DLD1 (cell line): ENCODE results near the gene TBC1D10A.

Experiments
- in situ Hi-C: cut with HindIII; loops from 2 replicates; pipeline ENCODE4 v1.10.0; 2017; ENCODE audit warnings: low sequenced_read_pairs

TBC1D10A gene

GRCh38 chr22:30287648-30288418, 38.9 kb downstream of the TBC1D10A start:
- in situ Hi-C loops = loop anchor here (10.0 kb wide), 1 partner anchor 97 kb away; the partner anchor contains the start of gene RNF215

DNA sequence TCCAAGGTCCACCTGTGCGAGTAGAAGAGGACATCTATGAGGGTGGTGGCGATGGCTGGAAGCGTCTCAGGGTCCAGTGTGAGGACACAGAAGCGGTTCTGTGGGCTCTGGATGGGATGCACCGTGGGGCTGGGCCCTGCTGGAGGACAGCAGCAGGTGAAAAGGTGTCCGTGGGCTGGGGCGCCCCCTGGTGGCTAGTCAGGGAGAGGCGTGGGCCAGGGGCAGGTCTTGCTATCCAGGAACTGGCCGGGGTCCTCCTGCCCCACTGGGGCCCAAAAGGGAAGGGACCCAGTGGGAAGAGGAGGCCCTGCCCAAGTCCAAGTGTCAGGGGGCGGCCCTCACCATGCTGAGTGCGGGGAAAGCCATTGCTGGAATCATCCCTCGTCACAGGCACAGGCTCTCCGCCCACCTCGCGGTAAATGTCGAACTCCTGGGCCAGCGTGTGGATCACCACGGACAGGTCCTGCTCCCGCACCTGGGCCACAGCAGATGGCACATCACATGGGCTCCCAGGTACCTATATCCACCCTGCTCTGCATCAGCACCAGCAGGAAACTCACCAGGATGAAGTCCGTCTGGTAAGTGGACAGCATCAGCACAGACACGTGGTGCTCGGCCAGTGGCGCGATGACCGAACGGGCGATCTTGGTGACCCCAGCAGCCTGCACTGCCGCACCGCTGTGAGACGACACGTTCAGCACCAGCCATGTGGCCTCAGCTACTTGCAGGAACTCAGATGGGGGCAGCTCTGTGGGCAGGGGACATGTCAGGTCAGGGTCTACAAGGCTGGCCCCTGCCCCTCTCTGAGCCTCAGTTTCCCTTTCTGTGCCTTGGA, 39.7 kb downstream of the TBC1D10A start:
- in situ Hi-C loops = loop anchor here (10.0 kb wide), 1 partner anchor 98 kb away; the partner anchor contains the start of gene RNF215

DNA sequence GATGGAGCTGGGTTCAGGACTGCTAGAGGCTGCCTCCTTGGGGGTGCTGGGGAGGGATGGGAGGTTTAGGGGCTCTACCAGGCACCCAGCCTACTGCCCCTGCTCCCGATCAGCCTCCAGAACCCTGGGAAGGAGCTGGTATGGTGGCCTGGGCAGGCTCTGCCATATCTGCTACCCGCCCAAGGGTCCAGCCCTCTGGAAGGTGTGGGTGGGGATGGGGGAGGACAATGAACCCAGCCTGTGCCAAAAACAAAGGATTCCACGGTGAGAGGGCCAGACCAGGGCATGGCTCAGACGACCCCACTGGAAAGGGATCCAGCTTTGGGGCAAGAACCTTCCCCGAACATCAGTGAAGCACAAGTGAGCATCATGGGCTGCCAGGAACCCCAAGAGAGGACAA, 40.4 kb downstream of the TBC1D10A start:
- in situ Hi-C loops = loop anchor here (10.0 kb wide), 1 partner anchor 98 kb away; the partner anchor contains the start of gene RNF215

- in situ Hi-C loops = loop anchor here (10.0 kb wide), 1 partner anchor 99 kb away; the partner anchor contains the start of gene RNF215
These were observed 40.9 kb downstream of the TBC1D10A start for GRCh38 chr22:30285846-30286200.

- in situ Hi-C loops = loop anchor here (10.0 kb wide), 1 partner anchor 99 kb away; the partner anchor contains the start of gene RNF215
These were observed 41.4 kb downstream of the TBC1D10A start for GRCh38 chr22:30285176-30285845.

- in situ Hi-C loops = loop anchor here (10.0 kb wide), 1 partner anchor 100 kb away; the partner anchor contains the start of gene RNF215
These were observed 42.1 kb downstream of the TBC1D10A start for GRCh38 chr22:30284666-30285065.

GRCh38 chr22:30284172-30284571, 42.6 kb downstream of the TBC1D10A start:
- in situ Hi-C loops = loop anchor here (10.0 kb wide), 1 partner anchor 101 kb away; the partner anchor contains the start of gene RNF215

DNA sequence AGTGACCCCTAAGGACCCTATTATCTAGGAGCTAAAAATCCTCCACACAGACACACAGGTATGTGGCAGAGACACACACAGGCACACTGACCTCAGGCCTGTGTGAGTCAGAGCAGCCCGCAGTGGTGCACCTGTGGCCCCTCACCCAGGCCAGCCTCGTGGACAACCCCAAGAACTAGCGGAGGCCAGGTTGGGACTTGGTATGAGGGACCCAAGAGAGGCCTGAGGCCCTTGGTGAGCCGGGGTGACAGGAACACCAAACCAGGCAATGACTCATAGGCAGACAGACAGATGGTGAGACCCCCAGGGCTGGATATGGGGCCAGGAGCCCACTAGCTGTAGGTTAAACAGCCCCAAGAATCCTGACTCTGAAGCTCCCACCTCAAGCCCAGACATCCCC, 43.4 kb downstream of the TBC1D10A start:
- in situ Hi-C loops = loop anchor here (10.0 kb wide), 1 partner anchor 101 kb away; the partner anchor contains the start of gene RNF215

- in situ Hi-C loops = loop anchor here (10.0 kb wide), 1 partner anchor 102 kb away; the partner anchor contains the start of gene RNF215
These were observed 44.1 kb downstream of the TBC1D10A start for GRCh38 chr22:30282616-30283046.

- in situ Hi-C loops = loop anchor here (10.0 kb wide), 1 partner anchor 104 kb away; the partner anchor contains the start of gene RNF215
These were observed 46.2 kb downstream of the TBC1D10A start for GRCh38 chr22:30280505-30280904.

DNA sequence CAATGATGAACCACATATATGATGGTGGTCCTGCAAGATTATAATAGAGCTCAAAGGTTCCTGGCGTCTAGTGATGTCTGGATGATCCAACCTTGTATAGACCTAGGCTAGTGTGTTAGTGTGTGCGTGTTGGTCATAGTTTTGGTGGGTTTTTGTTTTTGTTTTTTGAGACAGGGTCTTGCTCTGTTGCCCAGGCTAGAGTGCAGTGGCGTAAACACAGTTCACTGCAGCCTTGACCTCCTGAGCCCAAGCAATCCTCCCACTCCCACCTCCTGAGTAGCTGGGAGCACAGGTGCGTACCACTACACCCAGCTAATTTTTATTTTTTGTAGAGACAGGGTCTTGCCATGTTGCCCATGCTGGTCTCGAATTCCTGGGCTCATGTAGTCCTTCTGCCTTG, 46.8 kb downstream of the TBC1D10A start:
- in situ Hi-C loops = loop anchor here (10.0 kb wide), 1 partner anchor 105 kb away; the partner anchor contains the start of gene RNF215

- in situ Hi-C loops = no loop called here
These were observed 47.5 kb downstream of the TBC1D10A start for GRCh38 chr22:30279046-30279788.

DNA sequence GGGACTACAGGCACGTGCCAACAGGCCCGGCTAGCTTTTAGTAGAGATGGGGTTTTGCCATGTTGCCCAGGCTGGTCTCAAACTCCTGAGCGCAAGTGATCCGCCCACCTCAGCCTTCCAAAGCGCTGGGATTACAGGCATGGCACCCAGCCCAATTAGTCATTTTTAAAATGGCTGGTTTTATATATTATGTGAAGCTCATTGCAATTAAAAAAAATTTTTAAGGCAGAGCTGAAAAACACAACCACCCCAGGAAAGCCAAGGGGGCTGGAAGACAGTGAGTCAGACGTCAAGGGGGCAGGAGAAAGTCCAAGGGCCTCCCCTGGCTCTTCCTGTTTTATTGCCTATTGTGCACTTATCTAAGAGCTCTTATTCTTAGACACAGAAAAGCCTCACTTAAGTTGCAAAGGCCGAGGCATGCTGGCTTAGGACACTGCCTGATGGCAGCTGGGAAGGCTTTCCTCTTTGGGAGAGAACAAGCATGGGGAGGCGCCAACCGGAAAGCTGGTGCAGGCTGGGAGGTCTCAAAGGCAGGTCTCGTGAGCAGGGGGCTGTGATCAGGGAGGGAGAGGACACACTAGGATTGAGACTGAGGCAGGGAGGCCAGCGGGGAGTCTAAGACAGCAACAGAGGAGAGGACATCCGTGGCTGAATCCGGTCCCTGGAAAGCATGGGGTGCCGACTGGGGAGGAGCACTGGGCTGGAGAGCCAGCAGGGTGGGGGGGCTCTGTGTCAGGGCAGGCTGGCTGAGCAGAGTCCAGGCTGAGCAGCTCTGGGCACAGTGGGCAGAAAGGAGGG, 49.0 kb downstream of the TBC1D10A start:
- in situ Hi-C loops = no loop called here

GRCh38 chr22:30276039-30276438, 50.7 kb downstream of the TBC1D10A start:
- in situ Hi-C loops = no loop called here

DNA sequence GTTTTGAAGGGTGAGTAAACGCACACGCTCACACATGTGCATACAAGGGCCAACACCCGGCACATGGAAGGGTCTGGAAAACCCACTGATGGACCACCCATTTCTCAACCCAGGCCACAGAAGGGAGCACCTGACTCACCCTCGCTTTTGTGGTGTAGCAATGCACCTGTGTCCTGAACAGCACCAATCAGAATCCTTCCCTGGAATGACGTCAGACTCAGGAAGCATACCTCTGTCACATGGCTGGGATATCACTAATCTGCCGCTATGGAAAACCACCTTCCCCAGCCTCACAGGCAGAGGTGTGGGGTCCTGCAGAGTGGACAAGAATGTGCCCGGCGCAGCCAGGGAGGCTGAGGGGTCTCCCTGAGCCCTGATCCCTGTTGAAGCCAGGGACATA, 51.1 kb downstream of the TBC1D10A start:
- in situ Hi-C loops = no loop called here

DNA sequence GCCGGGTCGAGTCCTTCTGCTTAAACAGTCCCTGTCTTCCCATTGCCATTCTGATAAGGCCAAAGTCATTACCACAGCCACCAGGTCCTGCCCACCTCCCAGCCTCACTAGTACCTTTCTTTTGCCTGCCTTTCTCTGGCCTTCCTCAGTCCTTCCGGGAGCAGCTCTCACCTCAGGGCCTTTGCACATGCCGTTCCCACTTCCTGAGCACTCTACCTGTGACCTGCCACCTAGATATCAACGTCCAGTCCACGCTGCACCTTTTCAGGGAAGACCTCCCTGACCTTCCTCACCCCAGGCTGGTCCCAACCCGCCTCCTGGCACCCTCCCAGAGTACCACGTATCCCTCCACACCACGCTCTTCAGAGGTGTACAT, 52.3 kb downstream of the TBC1D10A start:
- in situ Hi-C loops = no loop called here

DNA sequence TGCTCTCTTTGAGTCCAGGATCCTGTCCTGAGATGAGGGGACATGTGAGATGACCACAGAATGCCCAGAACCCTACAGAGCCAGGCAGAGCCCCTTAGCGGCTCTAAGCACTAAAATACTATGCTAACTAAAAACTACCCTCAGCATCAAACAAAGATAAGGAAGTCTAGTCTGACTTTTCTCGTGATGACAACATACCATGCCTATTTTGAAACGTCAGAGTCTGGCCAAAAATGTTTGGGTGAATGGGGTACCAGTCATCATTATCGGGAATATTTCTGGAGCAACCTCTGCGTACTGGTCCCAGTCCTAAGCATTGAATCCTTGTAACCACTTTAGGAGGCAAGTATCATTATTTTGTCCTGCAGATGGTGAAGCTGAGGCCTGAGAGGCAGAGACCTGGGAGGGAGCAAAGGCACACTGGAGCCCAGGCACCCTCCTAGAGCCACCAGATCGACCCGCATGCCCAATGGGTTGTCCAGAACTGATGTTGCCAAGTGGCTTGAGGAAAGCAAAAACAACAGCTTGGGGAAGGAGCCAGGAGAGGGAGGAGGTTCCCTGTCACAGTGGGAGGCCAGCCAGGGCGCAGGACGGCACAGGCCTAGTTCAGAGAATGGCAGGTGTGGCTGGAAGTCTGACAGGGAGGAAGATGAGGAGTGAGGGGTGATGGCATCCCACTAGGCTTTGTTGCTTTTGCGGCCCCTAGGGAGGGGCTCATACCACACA, 52.9 kb downstream of the TBC1D10A start:
- in situ Hi-C loops = no loop called here

- in situ Hi-C loops = no loop called here
These were observed 53.8 kb downstream of the TBC1D10A start for GRCh38 chr22:30272781-30273601.
